GM18502 (cell line): ENCODE measurements around the gene TOMM20.
"Not testable (repeated sequence)": the region's sequence is repeated elsewhere in the genome, so short reads cannot be mapped to it uniquely, and the experiment has no call there.

Experiments used
- ATAC-seq: cut with Tn5 transposase; IDR thresholded peaks from one replicate; pipeline ENCODE4 v1.9.1; 2021; ENCODE audit warnings: mild to moderate bottlenecking; ENCODE audit not compliant: unreplicated experiment, poor library complexity

TOMM20 gene

DNA sequence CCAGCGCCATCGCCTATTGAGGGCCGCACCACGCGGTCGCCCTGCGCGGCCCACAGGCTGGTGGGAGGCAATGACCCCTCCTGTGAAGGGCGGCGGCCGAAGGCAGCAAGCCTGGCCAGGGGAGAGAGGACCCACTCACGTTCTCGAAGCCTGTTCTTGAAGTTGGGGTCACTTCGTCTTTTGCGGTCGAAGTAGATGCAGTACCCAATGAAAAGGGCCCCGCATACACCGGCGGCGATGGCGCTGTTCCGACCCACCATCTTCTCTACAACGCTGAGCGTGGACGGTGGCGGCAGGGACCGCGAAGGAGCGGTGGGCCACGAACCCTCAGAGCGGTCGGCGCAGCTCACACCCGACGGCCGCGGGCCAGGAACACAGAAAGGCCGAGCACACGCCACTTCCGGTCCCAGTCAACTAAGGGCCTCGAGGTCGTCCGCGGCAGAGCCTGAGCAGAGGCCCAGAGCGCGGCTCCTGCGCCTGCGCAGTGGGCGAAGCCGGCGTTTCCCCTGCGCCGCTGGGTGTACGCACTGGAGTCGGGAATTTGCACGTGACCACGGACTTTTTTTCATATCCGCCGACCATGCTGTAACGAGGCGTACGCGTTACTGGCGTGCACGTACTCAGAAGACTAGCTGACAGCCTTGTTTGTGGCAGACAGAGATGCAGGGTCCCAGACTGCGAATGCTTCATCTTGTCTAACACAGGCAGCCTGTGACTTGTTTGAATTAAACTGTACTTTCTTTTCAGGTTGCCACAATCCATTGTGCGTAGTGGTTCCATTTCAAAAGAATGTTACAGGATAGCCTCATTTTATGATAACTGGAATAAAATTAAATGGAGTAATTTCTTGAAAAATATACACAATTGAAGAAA is at the start of gene TOMM20:
Gene TOMM20, minus strand, starts transcription at position 382 of the 873 bp plus-strand sequence. Its CDS starts 122 bp downstream, at position 260.
- ATAC-seq, result peak; percentile 91

DNA sequence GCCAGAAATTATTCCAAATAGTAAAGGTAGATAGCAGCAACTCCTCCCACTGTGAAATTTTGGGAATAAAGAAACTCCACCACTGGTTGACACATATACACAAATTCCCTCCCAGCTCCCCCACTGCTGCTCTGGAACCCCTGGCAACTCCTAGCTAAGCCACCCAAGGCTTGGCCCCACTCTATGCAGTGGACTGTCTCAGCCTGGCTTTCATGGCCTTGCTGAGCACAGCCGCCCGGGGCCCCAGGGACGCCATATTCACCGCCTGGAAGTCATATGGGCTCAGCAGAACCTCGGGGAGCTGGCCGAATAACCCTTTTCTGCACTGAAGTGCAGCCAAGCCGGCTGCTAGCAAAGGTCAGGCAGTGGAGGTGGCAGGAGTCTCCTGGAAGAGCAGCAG is 47.8 kb upstream of the TOMM20 start:
- no peak for ATAC-seq

GRCh38 chr1:235169986-235170385 is 41.3 kb upstream of the TOMM20 start:
- no peak for ATAC-seq

DNA sequence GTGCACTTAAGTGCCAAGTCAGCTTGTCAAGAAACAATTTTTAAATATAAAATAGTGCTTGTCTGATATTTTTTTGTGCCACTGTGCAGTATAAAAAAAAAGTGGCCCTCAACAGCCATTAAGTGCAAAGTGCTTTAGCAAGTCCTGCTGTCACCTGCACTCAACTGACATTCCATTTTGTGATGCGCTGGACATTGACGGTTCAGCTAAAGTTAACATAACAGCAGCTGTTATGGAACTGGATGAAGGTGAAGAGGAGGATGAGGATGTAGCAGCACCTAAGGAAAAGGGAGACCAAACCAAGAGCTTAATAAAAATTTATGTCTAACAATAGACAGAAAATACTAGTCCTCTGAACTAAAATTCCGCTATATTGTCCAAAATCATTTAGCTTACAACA is 39.7 kb upstream of the TOMM20 start:
- no peak for ATAC-seq

DNA sequence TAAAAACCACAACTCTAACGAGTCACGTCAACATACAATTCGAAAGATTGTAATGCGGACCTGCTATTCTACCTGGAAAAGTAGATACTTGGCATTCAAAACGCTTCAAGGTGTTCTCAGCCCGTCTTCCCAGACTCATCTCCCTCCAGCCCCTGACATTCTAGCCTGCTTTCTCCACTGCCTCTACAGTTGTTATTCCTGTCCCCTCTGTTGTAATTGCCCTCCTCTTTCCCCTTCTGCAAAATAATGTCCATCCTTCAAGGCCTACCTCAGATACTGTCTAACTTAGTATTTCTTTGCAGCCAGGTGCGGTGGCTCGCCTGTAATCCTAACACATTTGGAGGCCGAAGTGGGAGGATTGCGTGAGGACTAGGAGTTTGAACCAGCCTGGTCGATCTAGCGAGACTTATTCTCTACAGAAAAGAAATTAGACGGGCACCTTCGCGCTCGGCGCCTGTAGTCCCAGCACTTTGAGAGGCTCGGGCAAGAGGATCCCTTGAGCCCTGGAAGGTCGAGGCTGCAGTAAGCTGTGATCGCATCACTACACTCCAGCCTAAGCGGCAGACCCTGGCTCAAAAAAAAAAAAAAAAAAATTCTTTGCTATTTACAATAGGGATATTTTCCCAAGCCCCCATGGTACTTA is 33.2 kb upstream of the TOMM20 start:
- peak; percentile 2 for ATAC-seq

- peak; percentile 95 for ATAC-seq
Measured at GRCh38 chr1:235160957-235161684, 32.5 kb upstream of the TOMM20 start, which contains the start of gene RBM34. TSS of gene RBM34 (minus strand) at chr1:235161250. CDS start at chr1:235161226, 24 bp downstream.

GRCh38 chr1:235160383-235160956 is 31.8 kb upstream of the TOMM20 start:
- peak; percentile 40 for ATAC-seq

DNA sequence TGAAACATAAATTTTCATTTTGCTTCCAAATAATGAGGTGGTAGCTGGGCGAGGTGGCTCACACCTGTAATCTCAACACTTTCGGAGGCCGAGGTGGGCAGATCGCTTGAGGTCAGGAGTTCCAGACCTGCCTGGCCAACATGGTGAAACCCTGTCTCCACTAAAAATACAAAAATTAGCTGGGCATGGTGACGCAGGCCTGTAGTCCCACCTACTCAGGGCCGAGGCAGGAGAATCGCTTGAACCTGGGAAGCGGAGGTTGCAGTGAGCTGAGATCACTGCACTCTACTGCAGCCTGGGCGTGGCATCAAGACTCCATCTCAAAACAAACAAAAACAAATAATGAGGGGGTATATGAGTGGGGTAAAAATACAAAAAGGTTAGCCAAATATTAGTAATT is 31.3 kb upstream of the TOMM20 start:
- ATAC-seq, result not testable (repeated sequence)

DNA sequence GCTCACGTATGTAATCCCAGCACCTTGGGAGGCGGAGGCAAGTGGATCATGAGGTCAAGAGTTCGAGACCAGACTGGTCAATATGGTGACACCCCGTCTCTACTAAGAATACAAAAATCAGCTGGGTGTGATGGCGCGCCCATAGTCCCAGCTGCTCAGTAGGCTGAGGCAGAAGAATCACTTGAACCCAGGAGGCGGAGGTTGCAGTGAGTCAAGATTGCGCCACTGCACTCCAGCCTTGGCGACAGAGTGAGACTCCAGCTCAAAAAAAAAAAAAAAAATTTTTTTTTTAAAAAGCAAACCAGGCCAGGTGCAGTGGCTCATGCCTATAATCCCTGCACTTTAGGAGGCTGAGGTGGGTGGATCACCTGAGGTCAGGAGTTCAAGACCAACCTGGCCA is 30.6 kb upstream of the TOMM20 start:
- not testable (repeated sequence) for ATAC-seq

GRCh38 chr1:235158680-235159079 is 30.0 kb upstream of the TOMM20 start:
- no peak for ATAC-seq

- ATAC-seq, result no peak
Measured at GRCh38 chr1:235157150-235157549, 28.5 kb upstream of the TOMM20 start.

DNA sequence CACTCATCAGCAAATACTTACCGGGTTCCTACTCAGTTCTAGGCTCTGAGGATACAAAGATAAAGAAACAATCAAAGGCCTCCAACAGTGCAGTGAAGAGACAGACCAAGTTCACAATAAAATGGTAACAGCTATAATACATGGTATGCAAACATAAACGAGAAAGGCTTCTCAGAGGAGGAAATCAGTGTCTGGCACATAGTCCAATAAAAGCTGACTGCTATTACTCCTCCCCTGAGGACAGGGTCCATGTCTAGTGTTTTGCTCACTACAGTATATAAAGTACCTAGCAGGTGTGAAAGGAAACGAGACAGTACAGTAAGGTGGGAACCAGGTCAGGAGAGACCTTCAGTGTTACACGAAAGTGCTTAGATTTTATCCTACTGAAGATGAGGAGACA is 28.1 kb upstream of the TOMM20 start:
- ATAC-seq, result no peak

DNA sequence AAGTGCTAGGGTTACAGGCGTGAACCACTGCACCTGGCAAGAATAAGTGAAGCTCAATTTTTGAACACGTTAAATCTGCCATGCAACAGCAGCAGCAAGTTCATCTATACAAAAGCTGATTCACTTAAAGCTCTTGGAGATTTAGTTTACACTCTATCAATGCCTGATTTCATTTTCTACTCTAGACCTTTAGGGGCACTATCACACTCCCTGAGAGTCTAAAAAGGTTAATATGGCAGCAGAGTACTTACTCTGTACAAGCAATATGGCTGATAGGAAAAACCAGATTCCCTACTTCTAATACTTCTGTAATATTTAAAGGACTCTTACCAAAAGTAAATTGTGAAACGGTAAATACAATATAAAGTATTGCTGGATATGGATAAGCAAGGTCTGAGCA is 27.6 kb upstream of the TOMM20 start:
- ATAC-seq, result no peak

DNA sequence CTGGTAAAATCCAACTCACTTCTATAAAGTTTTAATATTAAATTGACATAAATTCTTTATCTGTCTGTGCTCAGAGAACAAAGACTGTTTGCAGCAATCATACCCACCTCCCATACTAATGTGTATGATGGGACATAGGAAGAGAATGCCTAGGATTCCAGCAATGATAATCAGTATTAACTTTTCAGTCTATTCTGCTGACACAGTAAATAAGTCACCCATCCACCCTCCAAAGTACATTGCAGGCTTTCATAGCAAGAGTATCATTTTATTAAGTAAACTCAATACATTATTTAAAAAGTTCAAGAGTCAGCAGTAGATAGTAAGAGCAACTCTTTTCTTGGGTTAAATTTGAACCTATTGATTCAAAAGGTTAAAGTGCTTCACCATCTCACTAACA is 23.6 kb upstream of the TOMM20 start:
- no peak for ATAC-seq

- no peak for ATAC-seq
Measured at GRCh38 chr1:235151033-235151432, 22.4 kb upstream of the TOMM20 start.

GRCh38 chr1:235149824-235150223 is 21.2 kb upstream of the TOMM20 start:
- ATAC-seq, result no peak

DNA sequence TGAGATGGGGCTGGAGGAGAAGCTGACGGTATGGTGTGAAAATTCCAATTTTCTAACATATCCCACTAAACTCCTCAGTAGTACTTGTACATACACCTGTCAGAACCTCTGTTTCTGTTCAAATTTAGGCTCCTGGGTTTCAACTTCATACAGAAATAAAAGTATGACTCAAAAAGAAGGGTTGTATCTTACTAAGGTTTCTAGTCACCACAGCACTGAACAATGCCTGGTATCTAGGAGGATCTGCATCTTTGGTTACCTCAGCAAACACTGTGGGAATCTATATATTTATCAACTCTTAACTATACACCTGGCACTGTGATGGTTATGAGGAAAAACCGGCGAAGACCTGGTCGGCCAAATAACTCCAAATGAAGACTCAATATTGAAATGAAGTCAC is 18.6 kb upstream of the TOMM20 start:
- peak; percentile 60 for ATAC-seq

- no peak for ATAC-seq
Measured at GRCh38 chr1:235145639-235146038, 17.0 kb upstream of the TOMM20 start.

GRCh38 chr1:235142991-235143390 is 14.4 kb upstream of the TOMM20 start:
- no peak for ATAC-seq

- no peak for ATAC-seq
Measured at GRCh38 chr1:235139315-235139714, 10.7 kb upstream of the TOMM20 start.

- no peak for ATAC-seq
Measured at GRCh38 chr1:235138821-235139220, 10.2 kb upstream of the TOMM20 start.
